Vagina (tissue), 2 donors: ENCODE measurements around the gene CRY2. TPM values are rescaled to one million over a fixed set of nuclear protein-coding genes. Genes with fewer than 3 reads are reported as not detected.
A peak's percentile ranks its signal among the peaks of the same experiment; 100 is the strongest.

Source experiments
- DNase-seq, 2 donors: peaks; one replicate each; pipeline ENCODE4 v3.0.0-alpha.2; 2017; ENCODE audit errors: extremely low spot score in 2 of 2
- H3K27ac ChIP-seq: fragments of 200-600 bp; sonication (generic); one replicate; pipeline ENCODE4 v1.5.1; 2019
- H3K27me3 ChIP-seq: fragments of 200-600 bp; sonication (generic); one replicate; pipeline ENCODE4 v1.5.1; 2019
- H3K36me3 ChIP-seq, 2 donors: fragments of 200-600 bp; sonication (generic); one replicate each; pipeline ENCODE4 v1.5.1; 2017 to 2019
- H3K4me1 ChIP-seq: fragments of 200-600 bp; sonication (generic); one replicate; pipeline ENCODE4 v1.5.1; 2019
- H3K4me3 ChIP-seq, 2 donors: fragments of 200-600 bp; sonication (generic); 1 replicate in 1 of 2; 2 replicates in 1 of 2; pipeline ENCODE4 v1.5.1; 2016 to 2019
- H3K9me3 ChIP-seq: fragments of 200-600 bp; sonication (generic); one replicate; pipeline ENCODE4 v1.5.1; 2019
- CTCF ChIP-seq, 3 experiments: fragments of 450-650 bp in 2 of 3; fragments of 200-600 bp in 1 of 3; sonication (generic) in 1 of 3; IDR thresholded peaks; one replicate each; pipeline ENCODE4 v1.5.1; 2017 to 2019; ENCODE audit warnings: antibody characterized with exemption in 3 of 3, mild to moderate bottlenecking in 2 of 3, moderate library complexity in 2 of 3
- POLR2A ChIP-seq, 2 donors: fragments of 450-650 bp; IDR thresholded peaks; one replicate each; pipeline ENCODE4 v1.6.1; 2017; ENCODE audit warnings: antibody characterized with exemption in 2 of 2, mild to moderate bottlenecking in 2 of 2, moderate library complexity in 2 of 2
- POLR2AphosphoS5 ChIP-seq, 2 donors: sonication (generic); formaldehyde crosslinking; IDR thresholded peaks; one replicate each; pipeline ENCODE4 v1.9.0; 2017; ENCODE audit warnings: antibody characterized with exemption in 2 of 2, mild to moderate bottlenecking in 2 of 2, low read depth in 1 of 2; ENCODE audit not compliant: insufficient read depth in 1 of 2
- intact Hi-C: fragments of 100-400 bp; cut with DNase I; formaldehyde crosslinking; loops from one replicate; pipeline ENCODE4 v1.15.1; 2023
- total RNA-seq: library from RNA; depleted of rRNA; stranded (reverse); fragments of >200 nt; gene quantifications from one replicate; pipeline ENCODE4 v1.2.3, GENCODE V29; 2016

The CRY2 gene
- total RNA-seq, 1 donor from 2014 or later = 54.3 TPM

GRCh38 chr11:45927684-45928413 is 80.6 kb downstream of the CRY2 start:
- no peak for DNase-seq
- intact Hi-C loops = no loop called here

DNA sequence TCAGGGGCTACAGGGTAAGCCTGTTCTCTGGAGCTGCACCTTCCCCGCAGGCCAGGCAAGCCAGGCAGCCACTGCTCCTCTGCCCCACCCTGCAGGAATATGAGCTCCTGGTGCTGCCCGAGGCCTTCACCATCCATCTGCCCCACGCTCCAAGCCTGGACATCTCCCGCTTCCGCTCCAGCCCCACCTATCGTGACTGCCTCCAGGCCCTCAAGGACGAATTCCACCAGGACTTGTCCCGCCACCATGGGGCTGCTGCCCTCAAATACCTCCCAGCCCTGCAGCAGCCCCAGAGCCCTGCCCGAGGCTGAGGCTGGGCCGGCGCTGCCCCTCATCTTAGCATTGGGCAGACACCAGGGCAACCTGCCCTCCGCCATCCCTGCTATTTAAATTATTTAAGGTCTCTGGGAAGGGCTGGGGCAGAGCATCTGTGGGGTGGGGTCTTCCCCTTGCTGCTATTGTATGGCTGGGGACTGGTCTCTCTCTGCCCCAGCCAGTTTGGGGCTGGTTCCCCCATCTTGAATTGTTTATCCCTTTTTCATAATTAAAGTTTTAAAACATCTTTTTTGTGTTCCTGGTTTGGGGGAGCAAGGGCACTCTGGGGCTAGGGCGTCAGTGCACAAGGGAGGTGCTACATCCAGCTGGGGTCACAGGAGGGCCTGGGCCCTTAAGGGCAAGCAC is 81.4 kb downstream of the CRY2 start:
- TF ChIP-seq POLR2AphosphoS5 (IDR thresholded peaks at IDR 0.05; ENCODE audit: insufficient read depth in 1 of 2, low read depth in 1 of 2) (no peak), CTCF (IDR thresholded peaks at IDR 0.05) (no peak), POLR2A (IDR thresholded peaks at IDR 0.05) (no peak)
- peaks cover 32% of the 10 kb centered on the region for H3K4me1 ChIP-seq
- H3K27ac ChIP-seq = no peak overlapping the region
- no peaks in the 10 kb centered on the region for H3K27me3 ChIP-seq
- DNase-seq = no peak
- peaks cover 0 to 9% of the 10 kb centered on the region in 2 donors for H3K36me3 ChIP-seq
- no peaks in the 10 kb centered on the region for H3K9me3 ChIP-seq
- H3K4me3 ChIP-seq = no peak overlapping the region
- intact Hi-C loops = no loop called here

More at GRCh38 chr11:45927684-45928413, 80.6 kb downstream of the CRY2 start:
- H3K27ac ChIP-seq = no peak overlapping the region
- peaks cover 33% of the 10 kb centered on the region for H3K4me1 ChIP-seq
- H3K27me3 ChIP-seq = peaks cover 6% of the 10 kb centered on the region
- H3K9me3 ChIP-seq = no peaks in the 10 kb centered on the region
- no peak for TF ChIP-seq POLR2AphosphoS5 (IDR thresholded peaks at IDR 0.05; ENCODE audit: insufficient read depth in 1 of 2, low read depth in 1 of 2)
- TF ChIP-seq POLR2A (IDR thresholded peaks at IDR 0.05) = no peak
- TF ChIP-seq CTCF (IDR thresholded peaks at IDR 0.05) = no peak
- H3K36me3 ChIP-seq = peaks cover 0 to under 1% of the 10 kb centered on the region in 2 donors
- H3K4me3 ChIP-seq = no peak overlapping the region

DNA sequence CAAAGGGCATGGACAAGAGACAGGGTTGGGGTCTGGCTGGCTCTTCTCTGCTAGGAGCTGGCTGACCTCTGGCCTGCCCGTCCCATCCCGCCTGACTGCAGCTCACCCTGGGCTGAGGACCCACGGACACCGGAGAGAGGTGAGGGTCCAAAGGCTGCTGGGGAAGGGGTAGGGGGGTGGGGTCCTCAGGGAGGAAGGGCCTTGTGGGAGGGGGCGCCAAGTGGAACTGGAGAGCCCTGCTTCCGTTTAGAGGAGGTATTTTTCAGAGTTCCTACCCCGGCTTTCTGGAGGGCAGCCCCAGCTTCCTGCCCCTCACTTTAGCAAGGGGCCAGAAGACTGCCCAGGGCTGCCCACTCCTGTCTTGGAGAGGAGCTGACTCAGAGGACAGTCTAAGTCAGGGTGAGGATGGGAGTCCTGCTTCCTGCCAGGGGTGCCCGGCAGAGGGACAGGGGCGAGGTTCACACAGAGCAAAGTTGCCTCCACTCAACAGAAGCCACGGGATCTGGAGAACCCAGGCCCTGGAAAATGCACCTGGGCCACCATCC is 82.3 kb downstream of the CRY2 start:
- Histone ChIP-seq H3K36me3 (peaks cover 0 to 17% of the 10 kb centered on the region in 2 donors), H3K4me1 (peaks cover 32% of the 10 kb centered on the region), H3K27me3 (no peaks in the 10 kb centered on the region), H3K27ac (no peak overlapping the region), H3K9me3 (no peaks in the 10 kb centered on the region), H3K4me3 (no peak overlapping the region)
- no peak for DNase-seq
- intact Hi-C loops = no loop called here
- no peak for TF ChIP-seq POLR2A (IDR thresholded peaks at IDR 0.05)
- TF ChIP-seq CTCF (IDR thresholded peaks at IDR 0.05) = no peak
- TF ChIP-seq POLR2AphosphoS5 (IDR thresholded peaks at IDR 0.05; ENCODE audit: insufficient read depth in 1 of 2, low read depth in 1 of 2) = no peak

- Histone ChIP-seq H3K36me3 (peaks cover 0 to 23% of the 10 kb centered on the region in 2 donors), H3K9me3 (no peaks in the 10 kb centered on the region), H3K27ac (no peak overlapping the region), H3K4me3 (peak overlapping the region in 1 of 2 donors; percentile 5), H3K27me3 (no peaks in the 10 kb centered on the region), H3K4me1 (peaks cover 32% of the 10 kb centered on the region)
- no peak for TF ChIP-seq POLR2AphosphoS5 (IDR thresholded peaks at IDR 0.05; ENCODE audit: insufficient read depth in 1 of 2, low read depth in 1 of 2)
- TF ChIP-seq CTCF (IDR thresholded peaks at IDR 0.05) = no peak
- TF ChIP-seq POLR2A (IDR thresholded peaks at IDR 0.05) = no peak
- peak; percentile 83 to 93 for DNase-seq
- intact Hi-C loops = no loop called here
Measured at GRCh38 chr11:45930031-45930794, 82.9 kb downstream of the CRY2 start.
